Vagina (tissue), 2 donors: ENCODE results near the gene ACTR1A.

Experiments
- POLR2A ChIP-seq, 2 donors: fragments of 450-650 bp; IDR thresholded peaks; one replicate each; pipeline ENCODE4 v1.6.1; 2017; ENCODE audit warnings: antibody characterized with exemption in 2 of 2, mild to moderate bottlenecking in 2 of 2, moderate library complexity in 2 of 2
- POLR2AphosphoS5 ChIP-seq, 2 donors: sonication (generic); formaldehyde crosslinking; IDR thresholded peaks; one replicate each; pipeline ENCODE4 v1.9.0; 2017; ENCODE audit warnings: antibody characterized with exemption in 2 of 2, mild to moderate bottlenecking in 2 of 2, low read depth in 1 of 2; ENCODE audit not compliant: insufficient read depth in 1 of 2
- TF ChIP-seq, protein P1 (sequence below), 3 experiments: fragments of 450-650 bp in 2 of 3; fragments of 200-600 bp in 1 of 3; sonication (generic) in 1 of 3; IDR thresholded peaks; one replicate each; pipeline ENCODE4 v1.5.1; 2017 to 2019; ENCODE audit warnings: antibody characterized with exemption in 3 of 3, mild to moderate bottlenecking in 2 of 3, moderate library complexity in 2 of 3

DNA sequence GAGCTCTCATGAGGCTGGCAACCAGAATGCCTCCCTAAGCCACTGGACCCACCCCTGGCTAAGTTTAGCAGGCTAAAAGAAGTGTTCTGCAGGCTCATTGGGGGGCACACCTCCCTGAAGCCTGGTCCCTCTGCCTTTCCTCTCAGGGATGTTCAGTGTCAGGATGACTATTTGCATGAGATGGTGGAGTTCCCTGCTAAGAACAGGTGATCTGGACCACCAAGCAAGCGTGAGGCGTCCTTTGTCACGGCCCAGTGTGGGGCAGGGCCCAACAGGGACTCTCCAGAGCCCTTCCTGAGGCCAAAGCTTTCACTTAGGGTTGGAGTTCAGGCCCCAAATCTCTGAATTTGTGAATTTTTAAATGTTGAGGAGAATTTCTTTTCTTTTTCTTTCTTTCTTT is 13.2 kb upstream of the ACTR1A start:
- TF ChIP-seq, protein P1, sequence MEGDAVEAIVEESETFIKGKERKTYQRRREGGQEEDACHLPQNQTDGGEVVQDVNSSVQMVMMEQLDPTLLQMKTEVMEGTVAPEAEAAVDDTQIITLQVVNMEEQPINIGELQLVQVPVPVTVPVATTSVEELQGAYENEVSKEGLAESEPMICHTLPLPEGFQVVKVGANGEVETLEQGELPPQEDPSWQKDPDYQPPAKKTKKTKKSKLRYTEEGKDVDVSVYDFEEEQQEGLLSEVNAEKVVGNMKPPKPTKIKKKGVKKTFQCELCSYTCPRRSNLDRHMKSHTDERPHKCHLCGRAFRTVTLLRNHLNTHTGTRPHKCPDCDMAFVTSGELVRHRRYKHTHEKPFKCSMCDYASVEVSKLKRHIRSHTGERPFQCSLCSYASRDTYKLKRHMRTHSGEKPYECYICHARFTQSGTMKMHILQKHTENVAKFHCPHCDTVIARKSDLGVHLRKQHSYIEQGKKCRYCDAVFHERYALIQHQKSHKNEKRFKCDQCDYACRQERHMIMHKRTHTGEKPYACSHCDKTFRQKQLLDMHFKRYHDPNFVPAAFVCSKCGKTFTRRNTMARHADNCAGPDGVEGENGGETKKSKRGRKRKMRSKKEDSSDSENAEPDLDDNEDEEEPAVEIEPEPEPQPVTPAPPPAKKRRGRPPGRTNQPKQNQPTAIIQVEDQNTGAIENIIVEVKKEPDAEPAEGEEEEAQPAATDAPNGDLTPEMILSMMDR (IDR thresholded peaks at IDR 0.05): no peak
- TF ChIP-seq POLR2A (IDR thresholded peaks at IDR 0.05): no peak
- no peak for TF ChIP-seq POLR2AphosphoS5 (IDR thresholded peaks at IDR 0.05; ENCODE audit: insufficient read depth in 1 of 2, low read depth in 1 of 2)
